ENCODE results near the gene RXRG.

RXRG gene

DNA sequence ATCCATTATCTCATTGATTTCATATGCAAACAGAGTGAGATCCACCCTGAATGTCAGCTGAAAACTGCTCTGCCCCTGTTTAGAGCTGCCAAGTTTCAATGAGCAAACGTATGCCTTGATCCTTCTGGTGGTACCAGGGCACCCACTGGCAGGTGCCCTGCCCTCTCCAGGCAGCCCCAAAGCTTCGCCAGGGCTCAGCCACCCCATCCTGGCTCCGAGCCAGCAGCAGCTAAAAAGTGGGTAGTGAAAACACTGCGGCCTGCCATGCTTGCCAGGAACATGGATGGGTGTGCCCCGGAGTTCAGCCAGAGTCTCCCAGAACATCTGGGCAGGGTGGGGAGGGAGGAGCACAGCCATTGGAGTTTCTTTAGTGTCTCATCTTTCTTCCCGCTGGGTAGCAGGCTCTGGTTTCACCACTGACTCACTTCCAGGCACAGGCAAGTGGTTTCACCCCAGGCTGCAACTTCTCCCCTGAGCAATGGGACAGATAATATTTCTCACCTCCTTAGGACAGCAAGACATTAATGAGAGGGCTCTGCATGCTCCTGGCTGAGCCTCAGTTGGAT lies 80.3 kb downstream of the RXRG start:
- DNase-seq: no peak

DNA sequence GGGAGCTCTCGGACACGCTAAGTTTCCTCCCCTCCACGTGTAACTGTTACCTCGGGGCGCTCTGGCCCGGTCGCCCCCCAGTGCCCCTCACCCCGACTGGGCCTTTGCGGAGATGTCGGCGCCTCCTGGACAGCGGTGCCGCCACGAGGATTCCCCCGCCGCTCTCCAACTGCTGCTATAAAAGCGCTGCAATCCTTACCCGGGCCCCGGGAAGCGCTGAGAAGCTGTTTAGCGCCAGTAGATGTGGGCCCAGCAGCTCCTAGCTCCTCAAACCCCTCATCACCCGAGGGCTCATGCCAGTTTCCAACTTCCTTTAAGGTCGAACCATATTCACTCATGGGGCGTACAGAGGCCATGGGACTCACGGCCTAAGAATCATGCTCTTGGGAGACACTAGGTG lies 88.0 kb downstream of the RXRG start:
- no peak for DNase-seq

DNA sequence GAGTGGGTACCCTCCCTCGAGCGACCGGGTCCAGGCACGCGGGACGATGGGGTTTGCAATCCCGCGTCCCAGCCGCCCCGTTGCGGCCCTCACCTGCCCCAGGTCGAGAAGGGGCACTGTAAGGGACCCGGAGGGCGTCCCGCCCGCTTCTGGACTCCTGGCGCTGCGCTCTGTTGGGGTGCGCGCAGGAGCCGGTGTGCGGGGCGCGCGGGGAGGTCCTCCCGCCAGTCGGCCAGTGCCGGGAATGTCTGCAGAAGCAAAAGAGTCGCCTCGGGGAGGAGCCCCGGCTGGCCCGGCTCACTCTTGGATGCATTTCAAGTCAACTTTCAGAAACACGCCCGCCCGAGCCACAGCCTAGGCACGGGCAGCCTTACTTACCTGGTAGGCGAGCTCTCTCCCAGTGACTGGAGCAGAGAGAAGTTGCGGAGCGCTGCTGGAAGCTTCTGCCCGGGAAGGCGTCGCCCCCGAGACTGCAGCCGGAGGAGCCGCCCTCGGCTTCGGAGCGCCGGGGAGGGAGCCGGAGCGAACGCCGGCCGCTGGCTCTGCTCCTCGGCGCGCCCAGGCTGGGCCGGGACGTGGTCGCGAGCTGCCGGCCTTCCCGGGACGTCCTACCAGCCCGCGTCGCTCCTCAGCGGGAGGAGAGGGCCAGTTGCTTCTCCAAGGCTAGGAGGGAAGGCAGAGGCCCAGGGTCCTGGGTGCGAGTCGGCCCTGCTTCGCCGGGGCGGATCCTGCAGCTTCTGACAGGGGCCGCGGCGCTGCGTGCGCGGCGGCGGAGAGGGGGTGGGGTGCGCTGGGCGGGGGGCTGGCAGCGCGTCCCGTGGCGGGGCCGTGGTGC lies 88.7 kb downstream of the RXRG start, which contains the start of gene LMX1A:
Gene LMX1A (minus strand): TSS at position 739 of the 835 bp plus-strand sequence. CDS start 1,156 bp downstream, outside the sequence.
- no peak for DNase-seq

DNA sequence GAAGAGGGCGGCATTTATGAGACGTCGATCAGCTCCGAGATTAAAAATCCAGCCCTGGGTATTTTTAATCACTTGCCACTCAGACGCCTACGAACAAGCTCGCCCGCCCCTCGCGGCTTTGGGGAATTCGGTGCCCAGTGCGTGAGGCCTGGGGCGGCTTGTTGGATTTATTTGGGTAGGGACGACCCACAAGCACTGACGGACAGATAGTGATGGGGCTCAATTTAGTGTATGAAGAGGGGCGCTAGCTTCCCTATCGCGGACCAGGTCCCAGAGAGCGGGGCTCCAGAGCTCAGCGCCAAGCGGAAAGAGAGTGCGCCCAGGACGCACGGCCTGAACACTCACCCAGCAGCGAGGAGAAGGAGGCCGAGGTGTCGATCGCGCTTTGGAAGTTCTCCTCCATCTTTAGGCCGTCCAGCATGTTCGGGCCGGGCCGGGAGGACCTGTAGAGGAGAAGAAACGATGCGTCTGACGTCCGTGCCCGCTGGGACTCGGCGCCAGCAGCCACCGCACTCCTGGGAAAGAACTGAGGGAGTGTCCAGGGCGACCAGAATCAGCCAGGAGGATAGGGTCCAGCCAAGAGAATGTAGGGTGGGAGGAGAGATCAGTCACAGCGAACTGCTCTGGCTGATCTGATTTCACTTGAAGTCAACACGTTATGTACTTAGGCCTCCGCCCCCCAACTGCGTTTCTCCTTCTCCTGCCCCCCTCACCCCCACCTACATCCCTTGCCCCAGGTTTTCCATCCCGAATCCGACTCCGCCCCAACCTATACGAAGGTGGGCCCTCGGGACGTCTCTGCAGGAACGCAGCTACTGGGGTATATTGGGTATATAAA lies 89.6 kb downstream of the RXRG start:
- DNase-seq: no peak

DNA sequence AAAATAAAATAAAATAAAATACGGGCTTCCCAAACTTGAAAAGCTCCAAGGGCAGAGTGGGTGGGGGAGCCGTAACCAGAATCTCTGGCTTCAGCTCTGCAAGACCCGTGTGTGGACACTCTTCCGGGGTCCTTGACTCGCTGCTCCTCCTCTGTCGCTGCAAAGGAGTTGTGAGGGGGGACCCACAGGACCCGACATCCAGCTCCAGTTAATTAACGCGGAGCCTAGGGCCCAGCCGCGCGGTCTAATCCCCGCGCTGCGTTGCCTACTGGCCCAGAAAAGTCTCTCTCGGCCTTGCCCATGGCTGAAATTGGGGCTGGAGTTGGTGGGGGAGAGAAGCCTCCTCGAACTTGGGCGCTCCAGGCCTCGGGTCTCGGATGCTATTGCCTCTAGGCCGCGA lies 90.2 kb downstream of the RXRG start:
- DNase-seq: no peak

DNA sequence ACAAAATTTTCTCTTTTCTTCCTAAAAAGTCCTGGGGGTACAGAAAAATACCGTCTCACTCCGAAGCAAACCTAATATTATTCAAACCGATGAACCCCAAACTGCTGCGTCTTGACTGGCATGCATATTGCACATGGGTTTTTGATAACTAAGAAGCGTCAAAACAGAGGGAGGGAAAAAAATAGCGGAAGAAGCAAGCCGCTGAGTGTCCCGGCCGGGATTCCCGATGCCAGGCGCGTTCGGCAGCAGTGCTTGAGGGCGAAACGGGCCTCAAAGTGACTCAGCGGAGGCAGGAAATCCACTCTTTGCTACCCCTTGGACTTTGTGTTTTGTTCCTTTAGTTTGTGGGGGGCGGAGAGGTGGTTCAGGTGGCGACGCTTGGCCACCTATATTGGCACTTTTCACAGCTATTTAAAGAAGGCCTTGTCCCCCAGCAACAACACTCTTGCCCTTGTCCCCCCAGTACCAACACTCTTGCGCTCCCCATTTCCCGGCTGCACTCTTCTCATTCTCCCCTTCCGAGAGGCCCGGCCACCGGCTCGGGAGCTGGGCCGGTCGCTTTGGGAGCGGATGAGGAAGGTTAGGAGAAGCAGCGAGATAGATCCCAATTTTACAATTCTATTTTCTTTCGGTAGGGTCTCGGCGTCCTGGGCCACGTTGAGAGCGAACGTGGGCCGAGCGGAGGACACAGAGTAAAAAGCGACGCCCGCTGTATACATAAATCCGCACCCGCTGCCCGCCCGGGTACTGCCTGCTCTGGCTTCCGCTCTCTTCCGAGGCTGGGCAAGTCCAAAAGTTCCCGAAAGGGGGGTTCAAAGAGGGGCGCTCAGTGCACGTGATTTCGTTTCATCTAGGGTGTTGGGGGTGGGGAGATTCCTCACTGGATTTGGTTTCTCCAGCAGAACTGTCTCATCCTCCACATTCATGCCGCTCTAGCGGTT lies 90.9 kb downstream of the RXRG start:
- DNase-seq: no peak

DNA sequence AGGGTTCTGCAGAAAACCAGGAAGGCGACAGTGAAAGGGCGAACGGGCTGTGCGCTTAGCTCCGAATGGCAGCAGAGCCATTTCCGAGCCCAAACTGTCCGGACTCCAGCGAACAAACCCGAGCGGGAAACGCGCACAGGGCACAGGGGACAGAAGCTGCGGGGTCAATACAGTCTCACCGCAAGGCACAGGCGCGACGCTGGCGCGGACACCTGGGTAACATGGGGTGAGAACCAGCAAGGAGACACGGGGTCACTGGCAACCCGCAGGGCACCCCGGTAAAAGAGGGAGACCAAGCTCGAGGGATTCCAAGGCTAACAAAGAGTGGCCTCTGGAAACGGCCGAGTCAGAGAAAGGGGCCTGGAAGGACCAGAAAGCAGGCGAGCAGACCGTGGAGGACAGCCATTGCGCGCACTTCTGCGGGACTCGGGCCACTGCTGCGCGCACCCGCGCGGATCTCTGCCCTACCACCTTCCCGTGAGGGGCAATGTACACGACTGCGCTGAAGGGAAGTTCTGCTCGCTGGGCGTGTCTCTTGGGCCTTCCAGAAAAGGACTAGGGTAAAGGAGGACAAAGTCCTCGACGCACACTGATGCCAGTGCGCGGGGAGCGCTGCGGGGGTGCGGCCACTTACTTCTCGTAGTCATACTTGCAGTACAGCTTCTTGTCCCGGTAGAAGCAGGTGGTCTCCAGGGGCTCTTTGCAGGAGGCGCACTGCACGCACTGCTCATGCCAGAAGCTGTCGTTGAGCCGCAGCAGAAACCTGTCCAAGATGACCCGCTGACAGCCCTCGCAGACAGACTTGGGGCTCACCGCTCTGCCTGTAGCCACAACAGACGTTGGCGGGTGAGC lies 92.3 kb downstream of the RXRG start:
- DNase-seq: no peak

DNA sequence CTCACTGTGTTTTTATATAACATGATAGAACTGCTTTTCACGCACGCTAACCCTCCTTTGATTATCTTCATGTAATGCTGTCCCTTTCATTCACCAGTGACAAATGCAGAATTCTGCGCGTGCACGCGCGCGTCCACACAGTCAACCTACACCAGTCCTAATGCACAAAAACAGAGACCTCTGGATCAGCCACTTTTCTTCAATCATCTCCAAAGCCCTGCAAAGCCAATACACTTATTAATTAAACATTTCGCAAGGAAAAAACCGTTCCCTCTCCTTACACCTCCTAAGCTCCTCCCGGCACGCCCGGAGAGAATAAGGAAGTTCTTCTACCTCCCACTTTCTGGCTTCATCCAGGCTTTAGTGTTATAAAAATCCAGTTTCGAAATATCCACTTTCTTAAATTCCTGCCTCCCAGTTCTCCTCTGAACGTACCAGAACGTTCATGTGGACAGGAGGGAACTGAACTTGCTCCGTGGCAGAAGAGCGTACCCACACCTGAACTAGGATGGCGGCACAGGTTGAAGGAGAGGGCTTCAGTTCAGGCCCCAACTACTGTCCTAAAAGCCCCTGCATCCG lies 93.0 kb downstream of the RXRG start:
- DNase-seq: no peak
